Activated T-helper 1 cell treated with Interleukin-2 at 50 U/mL for 16 hours (primary cell): ENCODE data around the gene S1PR1.
"Not testable (repeated sequence)": the region's sequence is repeated elsewhere in the genome, so short reads cannot be mapped to it uniquely, and the experiment has no call there.

Source experiments
- DNase-seq: peaks from one replicate; pipeline ENCODE4 v3.0.0-alpha.2; 2020; ENCODE audit warnings: low read depth

The S1PR1 gene

GRCh38 chr1:101219924-101220870 lies 16.6 kb upstream of the S1PR1 start:
- no peak for DNase-seq

DNA sequence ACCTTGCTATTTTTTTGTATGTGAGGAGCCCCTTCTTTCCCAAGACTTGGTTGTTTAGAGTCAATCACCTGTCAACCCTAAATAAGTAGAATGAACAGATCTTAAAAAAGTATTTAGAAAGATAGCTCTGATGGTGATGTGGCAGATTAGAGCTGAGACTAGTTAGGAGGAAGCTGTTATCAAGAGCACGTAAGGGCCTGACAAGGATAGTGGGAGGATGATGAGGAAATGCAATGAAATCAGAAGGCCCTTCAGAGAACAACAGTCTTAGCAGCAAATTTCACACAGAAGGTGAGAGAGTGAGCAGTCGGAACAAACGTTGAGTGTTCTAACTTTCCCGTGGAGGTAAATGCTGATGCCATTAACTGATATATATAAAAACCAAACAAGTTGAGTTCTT lies 15.9 kb upstream of the S1PR1 start:
- no peak for DNase-seq

DNA sequence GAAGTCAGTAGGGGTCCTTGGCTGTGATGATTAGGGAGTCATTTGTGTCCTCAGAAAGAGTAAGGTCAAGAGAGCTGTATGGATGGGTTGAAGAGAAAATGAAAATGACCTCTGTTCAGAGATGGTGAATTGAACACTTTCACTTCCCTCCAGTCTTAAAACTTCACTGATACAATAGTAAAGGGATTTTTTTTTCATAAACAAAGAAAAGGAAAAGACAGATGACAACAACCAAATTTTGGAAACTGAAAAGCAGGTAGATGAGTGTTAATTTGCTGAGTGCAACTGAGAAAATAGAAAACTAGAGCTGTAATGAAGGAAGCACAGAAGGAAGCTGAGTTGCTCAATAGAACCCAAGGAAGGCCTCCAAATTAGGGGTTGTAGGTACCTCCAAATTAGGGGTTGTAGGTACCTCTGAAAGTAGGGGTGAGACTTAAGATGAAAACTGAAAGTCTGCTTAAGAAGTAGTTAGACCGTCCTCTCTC lies 14.8 kb upstream of the S1PR1 start:
- DNase-seq = no peak

- DNase-seq = no peak
These were observed 9.0 kb upstream of the S1PR1 start for GRCh38 chr1:101227837-101228236.

GRCh38 chr1:101228424-101229134 lies 8.2 kb upstream of the S1PR1 start:
- no peak for DNase-seq

DNA sequence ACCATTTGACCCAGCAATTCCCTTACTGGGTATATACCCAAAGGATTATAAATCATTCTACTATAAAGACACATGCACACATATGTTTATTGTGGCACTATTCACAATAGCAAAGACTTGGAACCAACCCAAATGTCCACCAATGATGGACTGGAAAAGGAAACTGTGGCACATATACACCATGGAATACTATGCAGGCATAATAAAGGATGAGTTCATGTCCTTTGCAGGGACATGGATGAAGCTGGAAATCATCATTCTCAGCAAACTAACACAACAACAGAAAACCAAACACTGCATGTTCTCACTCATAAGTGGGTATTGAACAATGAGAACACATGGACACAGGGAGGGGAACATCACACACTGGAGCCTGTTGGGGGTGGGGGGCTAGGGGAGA lies 4.6 kb upstream of the S1PR1 start:
- not testable (repeated sequence) for DNase-seq

DNA sequence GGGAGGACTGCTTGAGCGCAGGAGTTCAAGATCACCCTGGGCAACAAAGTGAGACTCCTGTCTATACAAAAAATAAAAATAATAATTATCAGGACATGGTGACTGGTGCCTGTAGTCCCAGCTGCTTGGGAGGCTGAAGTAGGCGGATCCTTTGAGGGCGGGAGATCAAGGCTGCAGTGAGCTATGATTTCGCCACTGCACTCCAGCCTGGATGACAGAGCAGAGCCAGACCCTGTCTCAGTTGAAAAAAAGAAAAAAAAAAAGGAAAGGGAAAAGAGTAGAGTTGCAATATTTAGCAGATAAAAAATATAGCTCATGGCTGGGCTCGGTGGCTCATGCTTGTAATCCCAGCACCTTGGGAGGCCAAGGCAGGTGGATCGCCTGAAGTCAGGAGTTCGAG lies 3.3 kb upstream of the S1PR1 start:
- DNase-seq = no peak

DNA sequence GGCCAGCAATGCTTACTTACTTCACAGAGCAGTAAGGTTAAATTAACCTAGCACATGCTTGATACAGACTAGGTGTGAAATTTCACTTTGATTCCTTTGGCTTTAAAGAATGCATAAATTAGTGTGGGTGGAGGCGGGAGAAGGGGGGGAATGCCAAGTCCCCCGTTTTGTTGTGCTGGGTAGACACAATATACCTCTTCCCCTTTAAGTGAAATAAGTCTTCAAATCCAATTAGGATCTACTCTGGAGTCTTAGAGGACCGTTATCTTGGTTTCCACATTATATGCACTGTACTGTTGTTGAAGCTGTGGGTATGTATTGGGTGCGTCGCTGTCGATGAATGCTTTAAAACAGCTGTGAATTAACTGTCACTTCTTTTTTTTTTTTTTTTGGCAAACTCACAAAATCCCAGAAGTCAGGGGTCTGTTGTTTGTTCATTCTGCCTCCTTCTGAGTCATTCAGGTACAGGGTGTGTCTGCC lies 1.6 kb upstream of the S1PR1 start:
- DNase-seq = no peak

GRCh38 chr1:101235696-101236515 lies 913 bp upstream of the S1PR1 start:
- peak; percentile 61 for DNase-seq

- DNase-seq = no peak
These were observed 514 bp downstream of the S1PR1 start for GRCh38 chr1:101237229-101237837.

GRCh38 chr1:101238031-101238628 lies 1.3 kb downstream of the S1PR1 start:
- peak; percentile 36 for DNase-seq

DNA sequence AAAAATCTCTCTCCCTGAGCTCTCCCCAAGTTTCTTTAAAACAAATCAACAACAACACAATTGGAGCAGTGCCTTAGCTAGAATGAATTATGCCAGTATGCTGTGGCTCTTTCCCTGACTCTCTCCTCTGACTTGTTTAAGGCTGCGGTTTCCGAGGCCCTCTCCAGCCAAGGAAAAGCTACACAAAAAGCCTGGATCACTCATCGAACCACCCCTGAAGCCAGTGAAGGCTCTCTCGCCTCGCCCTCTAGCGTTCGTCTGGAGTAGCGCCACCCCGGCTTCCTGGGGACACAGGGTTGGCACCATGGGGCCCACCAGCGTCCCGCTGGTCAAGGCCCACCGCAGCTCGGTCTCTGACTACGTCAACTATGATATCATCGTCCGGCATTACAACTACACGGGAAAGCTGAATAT lies 1.9 kb downstream of the S1PR1 start:
- DNase-seq = peak; percentile 73

DNA sequence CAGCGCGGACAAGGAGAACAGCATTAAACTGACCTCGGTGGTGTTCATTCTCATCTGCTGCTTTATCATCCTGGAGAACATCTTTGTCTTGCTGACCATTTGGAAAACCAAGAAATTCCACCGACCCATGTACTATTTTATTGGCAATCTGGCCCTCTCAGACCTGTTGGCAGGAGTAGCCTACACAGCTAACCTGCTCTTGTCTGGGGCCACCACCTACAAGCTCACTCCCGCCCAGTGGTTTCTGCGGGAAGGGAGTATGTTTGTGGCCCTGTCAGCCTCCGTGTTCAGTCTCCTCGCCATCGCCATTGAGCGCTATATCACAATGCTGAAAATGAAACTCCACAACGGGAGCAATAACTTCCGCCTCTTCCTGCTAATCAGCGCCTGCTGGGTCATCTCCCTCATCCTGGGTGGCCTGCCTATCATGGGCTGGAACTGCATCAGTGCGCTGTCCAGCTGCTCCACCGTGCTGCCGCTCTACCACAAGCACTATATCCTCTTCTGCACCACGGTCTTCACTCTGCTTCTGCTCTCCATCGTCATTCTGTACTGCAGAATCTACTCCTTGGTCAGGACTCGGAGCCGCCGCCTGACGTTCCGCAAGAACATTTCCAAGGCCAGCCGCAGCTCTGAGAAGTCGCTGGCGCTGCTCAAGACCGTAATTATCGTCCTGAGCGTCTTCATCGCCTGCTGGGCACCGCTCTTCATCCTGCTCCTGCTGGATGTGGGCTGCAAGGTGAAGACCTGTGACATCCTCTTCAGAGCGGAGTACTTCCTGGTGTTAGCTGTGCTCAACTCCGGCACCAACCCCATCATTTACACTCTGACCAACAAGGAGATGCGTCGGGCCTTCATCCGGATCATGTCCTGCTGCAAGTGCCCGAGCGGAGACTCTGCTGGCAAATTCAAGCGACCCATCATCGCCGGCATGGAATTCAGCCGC lies 2.5 kb downstream of the S1PR1 start:
- DNase-seq = peak; percentile 41

DNA sequence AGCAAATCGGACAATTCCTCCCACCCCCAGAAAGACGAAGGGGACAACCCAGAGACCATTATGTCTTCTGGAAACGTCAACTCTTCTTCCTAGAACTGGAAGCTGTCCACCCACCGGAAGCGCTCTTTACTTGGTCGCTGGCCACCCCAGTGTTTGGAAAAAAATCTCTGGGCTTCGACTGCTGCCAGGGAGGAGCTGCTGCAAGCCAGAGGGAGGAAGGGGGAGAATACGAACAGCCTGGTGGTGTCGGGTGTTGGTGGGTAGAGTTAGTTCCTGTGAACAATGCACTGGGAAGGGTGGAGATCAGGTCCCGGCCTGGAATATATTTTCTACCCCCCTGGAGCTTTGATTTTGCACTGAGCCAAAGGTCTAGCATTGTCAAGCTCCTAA lies 3.2 kb downstream of the S1PR1 start:
- DNase-seq = no peak

- DNase-seq = no peak
These were observed 4.8 kb downstream of the S1PR1 start for GRCh38 chr1:101241485-101242225.

DNA sequence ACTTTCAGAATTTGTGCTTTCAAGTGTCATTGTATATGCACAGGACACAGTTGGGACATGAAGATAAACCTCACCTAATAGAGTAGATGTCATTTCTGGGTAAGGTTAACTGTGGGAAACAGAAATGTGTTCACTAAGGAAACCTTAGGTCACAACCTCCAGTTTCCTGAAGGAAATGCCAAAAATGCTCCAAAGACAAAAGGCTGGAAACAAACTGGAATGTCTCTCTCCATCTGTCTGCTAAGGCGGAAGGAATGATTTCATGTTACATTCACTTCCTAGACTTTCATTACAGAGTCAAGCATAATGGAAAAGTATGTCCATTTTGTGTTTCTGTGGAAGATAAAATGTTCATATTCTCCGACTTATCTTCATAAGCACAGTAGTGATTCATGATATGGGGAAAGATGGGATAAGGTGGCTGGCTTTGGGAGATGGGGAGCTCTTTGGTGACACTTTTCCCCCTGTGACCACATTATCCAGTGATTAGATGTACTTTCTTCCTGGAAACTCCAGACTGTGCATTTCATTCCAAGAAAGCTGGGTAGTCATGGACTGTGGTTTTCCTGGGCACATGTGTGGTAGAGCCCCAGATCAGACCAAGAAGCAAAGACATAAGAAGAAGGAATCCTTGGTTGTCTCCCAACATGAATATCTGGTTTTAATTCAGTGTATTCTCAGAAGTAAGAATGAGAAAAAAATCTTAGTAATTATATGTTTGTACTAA lies 5.7 kb downstream of the S1PR1 start:
- no peak for DNase-seq

DNA sequence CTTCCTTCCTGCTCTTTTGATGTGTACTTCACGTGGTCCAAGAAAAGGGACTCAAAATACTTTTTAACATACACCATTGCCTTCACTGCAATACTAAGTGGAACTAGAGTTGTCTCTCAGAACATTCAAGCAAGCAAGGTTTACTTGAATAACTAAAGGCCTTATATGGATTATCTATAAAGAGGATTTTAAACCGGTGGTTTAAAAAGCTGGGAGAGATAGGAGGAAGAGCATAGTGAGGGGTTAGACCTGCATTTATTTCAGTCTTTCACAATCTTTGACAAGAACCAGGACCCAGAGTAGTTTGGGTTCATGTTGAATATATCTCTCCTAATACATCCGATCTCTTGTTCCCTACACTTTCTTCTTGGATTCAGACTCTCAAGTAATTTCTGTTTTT lies 6.9 kb downstream of the S1PR1 start:
- no peak for DNase-seq

- DNase-seq = no peak
These were observed 8.0 kb downstream of the S1PR1 start for GRCh38 chr1:101244842-101245241.
